ENCODE results near the gene LARGE1.

- no peak for TF ChIP-seq CTCF (conservative IDR thresholded peaks at IDR 0.05; ENCODE audit: low read length)
- no peak for TF ChIP-seq EZH2phosphoT487 (IDR thresholded peaks at IDR 0.05; ENCODE audit: borderline replicate concordance)
Measured at GRCh38 chr22:33598821-33599220, 321.5 kb downstream of the LARGE1 start.
